ENCODE data around the gene ASTN2.

ASTN2 gene

GRCh38 chr9:116494815-116495634 lies 919.8 kb downstream of the ASTN2 start:
- DNase-seq = no peak

- no peak for DNase-seq
Measured at GRCh38 chr9:116493183-116493860, 921.5 kb downstream of the ASTN2 start.

- DNase-seq = no peak
Measured at GRCh38 chr9:116491659-116492058, 923.2 kb downstream of the ASTN2 start.

- DNase-seq = no peak
Measured at GRCh38 chr9:116491219-116491618, 923.6 kb downstream of the ASTN2 start.

- DNase-seq = no peak
Measured at GRCh38 chr9:116490321-116490720, 924.5 kb downstream of the ASTN2 start.

- no peak for DNase-seq
Measured at GRCh38 chr9:116488373-116488772, 926.5 kb downstream of the ASTN2 start.

GRCh38 chr9:116484492-116485061 lies 930.3 kb downstream of the ASTN2 start:
- no peak for DNase-seq

GRCh38 chr9:116483622-116484491 lies 931.0 kb downstream of the ASTN2 start:
- no peak for DNase-seq

- no peak for DNase-seq
Measured at GRCh38 chr9:116482740-116483139, 932.1 kb downstream of the ASTN2 start.

- DNase-seq = no peak
Measured at GRCh38 chr9:116480700-116481099, 934.2 kb downstream of the ASTN2 start.

- no peak for DNase-seq
Measured at GRCh38 chr9:116479967-116480366, 934.9 kb downstream of the ASTN2 start.

- DNase-seq = no peak
Measured at GRCh38 chr9:116479056-116479544, 935.8 kb downstream of the ASTN2 start.

- DNase-seq = no peak
Measured at GRCh38 chr9:116477584-116478141, 937.2 kb downstream of the ASTN2 start.

- no peak for DNase-seq
Measured at GRCh38 chr9:116476935-116477381, 937.9 kb downstream of the ASTN2 start.

- no peak for DNase-seq
Measured at GRCh38 chr9:116476002-116476401, 938.9 kb downstream of the ASTN2 start.

- DNase-seq = no peak
Measured at GRCh38 chr9:116475201-116475600, 939.7 kb downstream of the ASTN2 start.

GRCh38 chr9:116471944-116472506 lies 942.8 kb downstream of the ASTN2 start:
- no peak for DNase-seq

- DNase-seq = no peak
Measured at GRCh38 chr9:116471093-116471906, 943.6 kb downstream of the ASTN2 start.

- DNase-seq = no peak
Measured at GRCh38 chr9:116468793-116469527, 945.9 kb downstream of the ASTN2 start.

- DNase-seq = no peak
Measured at GRCh38 chr9:116468369-116468768, 946.5 kb downstream of the ASTN2 start.

Measured in NCI-H526 treated with DMSO at 0.1 percent for 48 hours (cell line).